NCI-H1092 treated with DMSO at 0.1 percent for 48 hours (cell line): ENCODE measurements around the gene VAT1L.

Source experiments
- DNase-seq: peaks from one replicate; lab custom pipeline; 2025; lab: John Stamatoyannopoulos, UW

VAT1L gene

GRCh38 chr16:77993111-77993985 lies 205.0 kb downstream of the VAT1L start:
- DNase-seq: no peak

DNA sequence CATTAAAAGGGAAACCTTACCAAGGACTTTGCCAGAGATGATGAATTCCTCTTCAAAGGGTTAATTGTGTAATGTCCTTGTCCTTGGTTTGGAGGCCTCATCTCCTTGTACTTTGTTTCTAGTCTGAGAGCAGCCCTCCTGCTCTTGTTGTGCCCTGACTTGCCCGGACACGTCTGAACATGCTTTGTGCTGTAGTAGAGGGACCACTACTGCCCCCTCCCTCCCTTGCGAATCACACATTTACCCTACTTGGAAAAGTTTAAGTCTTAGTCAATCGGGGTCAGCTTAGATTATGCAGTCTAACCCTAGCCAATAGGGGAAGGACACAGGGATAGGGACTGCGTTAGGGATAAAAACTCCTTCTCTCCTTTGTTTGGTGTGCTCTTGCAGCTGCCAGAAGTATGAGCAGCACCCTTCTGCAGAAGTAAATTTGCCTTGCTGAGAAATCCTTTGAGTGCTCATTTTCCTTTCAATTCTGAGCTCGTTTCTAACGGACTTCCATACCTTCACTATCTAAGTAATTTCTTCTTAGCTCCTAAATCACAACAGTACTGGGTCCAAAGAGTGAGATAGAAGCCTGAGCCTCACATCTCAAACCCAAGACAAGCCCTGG lies 207.6 kb downstream of the VAT1L start:
- DNase-seq: no peak

- no peak for DNase-seq
Observed at GRCh38 chr16:77998350-77999023, 210.1 kb downstream of the VAT1L start.

DNA sequence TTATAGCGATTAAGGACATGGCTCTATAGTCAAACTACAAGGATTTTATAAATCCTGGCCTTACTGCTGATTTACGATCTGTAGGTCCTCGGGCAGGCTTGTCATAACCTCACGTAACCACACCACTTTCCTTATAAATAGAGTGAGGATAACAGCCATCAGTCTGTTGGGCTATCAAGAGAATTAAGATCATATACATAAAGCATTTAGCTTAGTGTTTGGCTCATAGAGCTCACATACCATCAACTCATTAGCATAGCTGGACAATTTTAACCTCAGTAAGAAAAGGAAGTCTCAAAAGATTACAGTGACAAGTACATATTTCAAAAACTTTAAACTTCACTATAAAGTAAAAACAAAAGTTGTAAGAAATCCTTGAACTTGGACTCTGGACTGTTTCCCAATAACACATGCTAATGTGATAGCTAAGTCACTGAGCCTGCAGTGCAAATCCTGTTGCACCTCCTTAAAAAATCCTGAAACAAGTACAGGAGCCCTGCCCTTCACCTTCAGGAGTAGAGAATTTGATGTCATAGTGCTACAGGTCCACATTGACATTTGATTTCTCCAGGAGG lies 213.2 kb downstream of the VAT1L start:
- no peak for DNase-seq

GRCh38 chr16:78002915-78003538 lies 214.7 kb downstream of the VAT1L start:
- DNase-seq: peak; percentile 93

- DNase-seq: no peak
Observed at GRCh38 chr16:78004517-78004916, 216.2 kb downstream of the VAT1L start.

- DNase-seq: peak; percentile 4
Observed at GRCh38 chr16:78005881-78006280, 217.5 kb downstream of the VAT1L start.

DNA sequence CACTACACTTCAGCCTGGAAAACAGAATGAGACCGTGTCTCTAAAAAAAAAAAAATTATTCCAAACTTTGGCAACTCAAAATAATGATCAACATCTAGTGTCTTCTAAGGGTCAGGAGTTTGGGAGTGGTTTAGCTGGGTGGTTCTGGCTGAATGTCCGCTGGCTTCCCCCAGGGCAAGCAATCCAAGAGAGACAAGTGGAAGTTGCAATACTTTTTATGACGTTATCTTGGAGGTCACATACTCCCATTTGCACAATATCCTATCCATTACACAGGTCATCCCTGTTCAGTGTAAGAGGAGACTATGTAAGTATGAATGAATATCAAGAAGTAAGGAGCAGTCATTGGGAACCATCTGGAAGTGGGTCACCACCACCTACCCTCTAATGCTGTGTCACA lies 218.8 kb downstream of the VAT1L start:
- DNase-seq: no peak

DNA sequence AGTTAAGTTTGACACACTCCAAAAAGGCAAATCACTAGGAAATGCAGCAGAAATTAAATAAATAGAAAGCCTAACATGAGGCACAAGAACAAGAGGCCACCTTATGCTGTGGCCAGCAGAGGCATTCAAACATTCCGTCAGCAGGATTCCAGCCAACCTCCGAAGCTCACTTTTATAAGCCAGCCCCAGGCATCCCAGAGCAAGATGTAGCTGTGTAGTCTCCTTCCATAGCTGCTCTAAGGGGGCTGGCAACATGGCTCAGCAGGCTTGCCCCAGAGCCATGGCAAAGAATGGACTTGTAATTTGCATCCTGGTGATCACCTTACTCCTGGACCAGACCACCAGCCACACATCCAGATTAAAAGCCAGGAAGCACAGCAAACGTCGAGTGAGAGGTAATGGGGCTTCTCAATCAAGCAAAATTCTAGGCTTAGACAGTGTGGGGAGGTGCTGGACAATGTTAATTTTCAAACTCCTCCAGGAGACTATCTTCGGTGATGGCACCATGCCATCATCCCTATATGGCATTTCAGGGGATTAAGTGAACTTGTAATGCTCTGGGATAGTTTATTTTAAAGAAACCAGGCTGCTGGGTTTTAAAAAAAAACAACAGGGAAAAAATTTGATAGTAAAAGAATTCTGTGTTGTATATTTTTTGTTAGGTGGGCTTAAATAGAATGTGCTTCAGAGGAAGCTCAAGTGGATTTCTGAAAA lies 234.1 kb downstream of the VAT1L start, which contains the start of gene CLEC3A:
Gene CLEC3A (plus strand): TSS at position 202 of the 714 bp plus-strand sequence. CDS start 79 bp downstream, at position 281.
- DNase-seq: no peak

DNA sequence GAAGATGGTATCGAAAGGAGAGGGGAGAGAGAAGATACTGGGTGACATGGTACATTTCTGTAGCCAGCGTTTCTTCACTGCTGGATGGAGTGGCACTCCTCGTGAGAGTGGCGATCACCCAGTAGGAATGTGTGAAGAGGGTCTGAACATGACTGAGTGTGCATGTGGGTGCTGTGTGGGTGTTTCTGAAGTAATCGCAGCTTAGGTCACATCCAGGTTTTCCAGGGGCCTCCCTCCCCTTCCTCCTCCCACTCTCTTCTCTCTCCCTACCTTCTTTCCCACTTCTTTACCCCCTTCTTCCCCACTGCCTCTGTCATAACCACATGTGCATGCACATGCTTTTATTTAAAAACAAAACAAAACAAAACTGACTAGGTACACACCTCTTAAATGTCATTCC lies 235.8 kb downstream of the VAT1L start:
- DNase-seq: no peak

DNA sequence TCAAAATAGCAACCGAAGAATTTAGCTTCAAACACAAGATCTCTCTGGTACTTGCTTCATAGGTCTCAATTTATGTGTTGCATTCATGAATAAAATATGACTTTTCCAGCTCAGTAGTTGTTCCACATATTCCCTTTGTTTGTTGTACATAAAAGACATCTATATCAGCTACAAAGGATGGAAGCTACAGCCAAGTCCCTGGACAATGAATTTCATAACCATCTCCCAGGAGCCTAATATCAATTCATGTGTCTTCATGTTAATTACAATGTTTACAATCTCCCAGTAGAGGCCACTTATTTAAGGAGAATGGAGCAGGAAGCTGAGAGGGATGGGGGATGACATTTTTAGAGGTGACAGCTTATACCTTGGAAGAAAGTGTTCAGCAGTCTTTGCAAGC lies 237.3 kb downstream of the VAT1L start:
- no peak for DNase-seq

DNA sequence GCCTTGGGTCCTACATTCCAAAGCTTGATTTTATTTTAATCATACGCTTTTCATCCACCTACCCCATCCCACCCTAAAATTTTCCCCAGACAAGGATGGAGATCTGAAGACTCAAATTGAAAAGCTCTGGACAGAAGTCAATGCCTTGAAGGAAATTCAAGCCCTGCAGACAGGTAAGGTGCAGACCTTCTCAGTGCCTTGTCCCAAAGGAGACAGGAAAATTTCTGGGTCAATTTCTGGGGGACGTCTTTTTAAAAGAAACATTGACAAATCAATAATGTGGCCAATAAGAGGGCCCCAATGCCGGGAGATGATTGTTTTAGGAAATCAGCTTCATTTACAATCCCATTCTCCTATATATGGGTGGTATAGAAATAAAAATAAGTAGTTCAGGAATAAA lies 239.7 kb downstream of the VAT1L start:
- no peak for DNase-seq
